Fibroblast of skin of scalp (primary cell): ENCODE results near the gene FITM1.

Source experiments
- DNase-seq: peaks from one replicate; pipeline ENCODE4 v3.0.0-alpha.2; 2013

FITM1 gene

DNA sequence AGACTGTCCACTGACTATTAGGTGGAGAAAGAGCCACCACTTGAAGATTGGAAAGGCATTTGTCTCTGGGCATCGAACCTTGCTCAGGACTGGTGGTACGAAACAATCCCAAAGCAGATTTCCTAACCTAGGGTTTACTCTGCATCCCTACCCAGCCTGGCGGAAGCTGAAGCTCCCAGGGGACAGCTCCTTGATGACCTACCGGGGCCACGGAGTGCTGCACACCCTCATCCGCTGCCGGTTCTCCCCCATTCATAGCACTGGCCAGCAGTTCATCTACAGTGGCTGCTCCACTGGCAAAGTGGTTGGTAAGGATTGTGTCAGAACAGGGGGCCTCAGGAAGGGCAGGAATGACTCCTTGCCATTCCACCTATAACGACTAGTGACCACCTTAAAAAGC, 9.2 kb upstream of the FITM1 start:
- no peak for DNase-seq

DNA sequence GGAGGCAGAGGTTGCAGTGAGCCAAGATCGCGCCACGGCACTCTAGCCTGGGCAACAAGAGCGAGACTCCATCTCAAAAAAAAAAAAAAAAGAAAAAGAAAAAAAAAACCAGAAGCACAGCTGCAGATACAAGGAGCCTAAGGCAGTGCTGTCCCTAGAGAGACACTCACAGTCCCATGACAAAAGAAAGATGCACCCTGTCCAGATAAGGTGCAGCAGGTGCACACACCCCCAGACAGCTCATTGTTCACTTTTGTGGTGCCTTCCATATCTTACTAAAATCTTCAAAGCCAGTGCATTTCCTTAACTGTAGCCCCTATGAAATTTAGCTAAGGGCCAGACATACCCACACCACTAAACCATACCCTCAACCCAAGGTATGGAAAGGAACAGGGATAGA, 8.0 kb upstream of the FITM1 start:
- no peak for DNase-seq

DNA sequence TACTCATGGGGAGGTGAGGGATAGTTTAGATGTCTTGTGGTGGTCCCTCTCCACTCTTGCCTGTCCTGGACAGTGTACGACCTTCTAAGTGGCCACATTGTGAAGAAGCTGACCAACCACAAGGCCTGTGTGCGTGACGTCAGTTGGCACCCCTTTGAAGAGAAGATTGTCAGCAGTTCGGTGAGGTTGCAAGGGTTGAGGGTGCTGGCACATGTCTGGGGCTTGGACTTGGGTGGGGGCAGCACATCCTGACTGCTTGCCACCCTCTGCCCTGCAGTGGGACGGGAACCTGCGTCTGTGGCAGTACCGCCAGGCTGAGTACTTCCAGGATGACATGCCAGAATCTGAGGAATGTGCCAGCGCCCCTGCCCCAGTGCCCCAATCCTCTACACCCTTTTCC, 7.6 kb upstream of the FITM1 start:
- no peak for DNase-seq

DNA sequence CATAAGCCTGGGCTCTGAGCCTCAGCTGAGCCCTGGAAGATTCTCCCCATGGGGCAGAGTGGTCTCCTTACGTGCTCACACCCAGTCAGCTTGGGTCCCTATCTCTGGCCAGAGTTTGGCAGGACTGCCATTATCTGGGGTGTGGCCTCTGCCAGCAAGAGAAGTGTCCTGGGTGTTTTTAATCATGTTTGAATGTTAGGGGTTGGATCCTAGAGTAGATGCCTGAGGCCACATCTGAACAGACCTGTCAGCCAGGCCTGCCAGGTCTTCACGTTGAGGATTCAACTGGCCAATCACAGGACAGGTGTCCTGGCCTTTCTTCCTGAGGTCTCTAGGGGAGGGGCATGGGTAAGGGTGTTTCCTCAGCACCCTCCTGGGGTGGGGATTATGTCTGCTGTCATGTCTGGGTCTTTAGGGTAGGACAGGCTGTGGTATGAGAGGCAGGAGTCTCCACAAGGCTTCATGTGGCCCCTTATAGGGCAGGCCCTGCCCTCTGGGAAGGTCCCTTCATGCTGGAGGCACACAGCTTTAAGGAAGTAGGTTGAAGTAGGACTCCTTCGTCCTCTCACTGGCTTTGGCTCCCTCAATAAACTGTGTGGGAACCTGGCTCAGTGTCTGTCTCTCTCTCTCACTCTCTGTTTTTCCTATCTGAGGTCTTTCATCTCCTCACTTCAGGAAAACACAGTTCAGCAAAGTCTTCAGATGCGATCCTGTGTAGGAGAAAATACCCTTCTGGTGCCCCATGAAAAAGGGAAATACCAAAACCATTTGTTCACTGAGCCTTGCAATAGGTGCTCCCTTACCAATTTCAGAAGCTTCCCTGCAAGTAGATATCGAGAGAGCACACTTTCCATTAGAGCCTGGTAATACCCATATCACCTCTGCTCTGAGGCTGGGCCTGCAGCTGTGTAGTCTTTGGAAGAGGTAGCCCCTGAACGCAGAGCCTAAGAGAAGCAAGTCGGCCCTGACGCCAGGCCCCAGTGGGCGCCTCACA, 6.7 kb upstream of the FITM1 start:
- no peak for DNase-seq

DNA sequence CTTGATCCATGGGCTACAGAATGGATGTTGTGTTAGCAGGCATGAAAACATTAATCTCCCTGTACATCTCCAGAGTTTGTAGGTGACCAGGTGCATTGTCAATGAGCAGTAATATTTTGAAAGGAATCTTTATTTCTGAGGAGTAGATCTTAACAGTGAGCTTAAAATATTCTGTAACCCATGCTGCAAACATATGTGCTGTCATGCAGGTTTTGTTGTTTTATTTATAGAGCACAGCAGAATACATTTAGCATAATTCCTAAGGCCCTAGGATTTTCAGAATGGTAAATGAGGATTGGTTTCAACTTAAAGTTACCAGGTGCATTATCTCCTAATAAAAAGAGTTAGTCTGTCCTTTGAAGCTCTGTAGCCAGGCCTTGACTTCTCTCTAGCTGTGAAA, 3.5 kb upstream of the FITM1 start:
- DNase-seq = no peak

DNA sequence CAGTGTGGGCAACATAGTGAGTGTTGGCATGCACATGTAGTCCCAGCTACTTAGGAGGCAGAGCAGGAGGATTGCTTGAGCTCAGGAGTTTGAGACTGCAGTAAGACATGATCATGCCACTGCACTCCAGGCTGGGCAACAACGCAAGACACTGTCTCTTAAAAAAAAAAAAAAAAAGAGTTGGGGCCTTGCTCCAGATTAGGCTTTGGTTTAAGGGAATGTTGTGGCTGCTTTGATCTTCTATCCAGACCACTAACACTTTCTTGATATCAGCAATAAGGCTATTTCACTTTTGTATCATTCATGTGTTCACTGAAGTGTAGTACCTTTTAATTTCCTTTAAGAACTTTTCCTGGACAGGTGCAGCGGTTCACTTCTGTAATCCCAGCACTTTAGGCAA, 2.8 kb upstream of the FITM1 start:
- DNase-seq = no peak

DNA sequence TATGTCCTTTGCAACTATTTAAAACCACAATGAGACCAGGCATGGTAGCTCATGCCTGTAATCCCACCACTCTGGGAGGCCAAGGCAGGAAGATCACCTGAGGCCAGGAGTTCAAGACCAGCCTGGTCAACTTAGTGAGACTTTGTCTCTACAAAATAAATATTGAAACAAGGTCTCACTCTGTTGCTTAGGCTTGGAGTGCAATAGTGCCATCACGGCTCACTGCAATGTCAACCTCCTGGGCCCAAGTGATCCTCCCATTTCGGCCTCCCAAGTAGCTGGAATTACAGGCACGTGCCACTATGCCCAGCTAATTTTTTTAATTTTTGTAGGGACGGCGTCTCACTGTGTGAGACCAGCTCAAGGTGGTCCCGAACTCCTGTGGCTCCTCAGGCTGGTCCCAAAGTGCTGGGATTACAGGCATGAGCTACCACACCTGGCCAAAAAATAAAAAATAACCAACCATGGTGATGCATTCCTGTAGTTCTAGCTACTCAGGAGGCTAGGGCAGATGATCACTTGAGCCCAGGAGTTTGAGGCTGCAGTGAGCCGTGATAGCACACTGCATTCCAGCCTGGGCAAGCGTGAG, 955 bp upstream of the FITM1 start:
- no peak for DNase-seq

DNA sequence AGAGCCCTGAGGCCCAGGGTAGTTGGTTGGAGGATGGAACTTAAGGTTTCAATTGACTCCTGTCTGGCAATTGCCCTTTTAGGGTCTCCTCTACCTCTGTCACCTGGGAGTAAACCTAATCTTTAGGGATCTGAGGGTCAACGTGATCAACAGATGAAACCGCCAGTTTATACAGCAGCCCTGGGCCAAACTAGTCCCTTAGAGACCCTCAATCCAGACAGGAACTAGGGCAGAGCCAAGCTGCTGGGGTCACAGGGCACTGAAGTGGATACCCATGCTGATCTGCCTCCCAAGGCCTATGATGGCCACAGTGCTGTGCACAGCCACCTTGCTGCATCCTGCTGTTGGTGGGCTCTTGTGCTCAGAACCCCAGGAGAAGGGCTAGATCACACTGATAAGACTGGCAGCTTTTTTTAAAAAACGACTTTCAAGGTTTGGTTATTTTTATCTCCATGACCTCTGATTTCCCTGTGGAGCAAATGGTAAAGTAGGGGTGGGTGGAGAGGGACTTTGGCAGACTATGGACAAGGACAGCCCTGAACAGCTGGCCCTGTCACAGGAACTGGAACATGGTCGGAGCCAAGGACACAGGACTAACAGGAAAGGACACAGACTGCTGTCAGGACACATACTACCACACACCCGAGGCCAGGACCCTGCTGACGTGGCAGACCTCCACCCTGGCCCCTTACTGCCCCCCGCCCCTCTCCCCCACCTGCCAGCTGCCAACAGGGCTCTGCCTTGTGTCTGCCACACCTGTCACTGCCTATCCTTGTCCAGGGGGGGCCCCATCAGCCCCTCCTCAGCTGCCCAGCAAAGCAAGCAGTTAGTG, 474 bp downstream of the FITM1 start:
- DNase-seq = no peak

DNA sequence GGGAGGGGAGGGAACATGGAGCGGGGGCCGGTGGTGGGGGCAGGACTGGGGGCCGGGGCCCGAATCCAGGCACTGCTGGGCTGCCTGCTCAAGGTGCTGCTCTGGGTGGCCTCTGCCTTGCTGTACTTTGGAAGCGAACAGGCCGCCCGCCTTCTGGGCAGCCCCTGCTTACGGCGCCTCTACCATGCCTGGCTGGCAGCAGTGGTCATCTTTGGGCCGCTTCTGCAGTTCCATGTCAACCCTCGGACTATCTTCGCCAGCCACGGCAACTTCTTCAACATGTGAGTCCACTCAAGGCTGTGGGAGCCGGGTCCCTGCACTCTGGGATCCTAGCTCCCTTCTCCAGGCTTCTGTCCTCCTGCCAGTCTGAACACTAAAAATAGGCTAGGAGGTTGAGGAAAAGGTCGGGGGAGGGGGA, 1.1 kb downstream of the FITM1 start:
- no peak for DNase-seq

DNA sequence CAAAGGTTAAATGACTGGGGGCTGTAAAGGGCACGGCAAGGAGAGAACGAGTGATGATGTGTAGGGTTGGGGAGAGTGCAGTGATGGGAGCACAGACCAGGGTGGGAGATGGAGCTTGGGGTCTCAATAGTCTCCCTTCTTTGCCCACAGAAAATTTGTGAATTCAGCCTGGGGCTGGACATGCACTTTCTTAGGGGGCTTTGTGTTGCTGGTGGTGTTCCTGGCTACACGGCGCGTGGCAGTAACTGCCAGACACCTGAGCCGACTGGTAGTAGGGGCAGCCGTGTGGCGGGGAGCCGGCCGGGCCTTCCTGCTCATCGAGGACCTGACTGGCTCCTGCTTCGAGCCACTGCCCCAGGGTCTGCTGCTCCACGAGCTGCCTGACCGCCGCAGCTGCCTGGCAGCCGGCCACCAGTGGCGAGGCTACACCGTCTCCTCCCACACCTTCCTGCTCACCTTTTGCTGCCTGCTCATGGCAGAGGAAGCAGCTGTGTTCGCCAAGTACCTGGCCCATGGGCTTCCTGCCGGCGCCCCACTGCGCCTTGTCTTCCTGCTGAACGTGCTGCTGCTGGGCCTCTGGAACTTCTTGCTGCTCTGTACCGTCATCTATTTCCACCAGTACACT, 1.7 kb downstream of the FITM1 start:
- DNase-seq = no peak

DNA sequence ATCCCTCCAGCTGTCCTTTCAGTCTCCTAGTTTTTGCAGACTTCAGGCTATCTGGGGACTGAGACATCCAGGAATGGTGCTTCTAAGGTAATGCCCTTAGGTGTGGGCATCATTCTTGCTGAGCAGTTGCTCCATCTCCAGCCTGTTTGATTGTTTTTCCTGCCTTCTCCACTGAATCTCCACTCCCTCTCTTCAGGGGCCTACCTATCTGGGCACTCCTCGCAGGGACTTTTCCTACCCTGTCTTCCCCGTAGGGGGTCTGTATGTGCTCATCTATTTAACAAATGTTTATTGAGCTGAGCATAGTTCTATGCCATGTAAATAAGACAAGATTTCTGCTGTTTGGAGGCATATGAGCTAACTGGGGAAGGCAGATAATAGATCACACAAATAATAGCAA, 2.5 kb downstream of the FITM1 start:
- no peak for DNase-seq

DNA sequence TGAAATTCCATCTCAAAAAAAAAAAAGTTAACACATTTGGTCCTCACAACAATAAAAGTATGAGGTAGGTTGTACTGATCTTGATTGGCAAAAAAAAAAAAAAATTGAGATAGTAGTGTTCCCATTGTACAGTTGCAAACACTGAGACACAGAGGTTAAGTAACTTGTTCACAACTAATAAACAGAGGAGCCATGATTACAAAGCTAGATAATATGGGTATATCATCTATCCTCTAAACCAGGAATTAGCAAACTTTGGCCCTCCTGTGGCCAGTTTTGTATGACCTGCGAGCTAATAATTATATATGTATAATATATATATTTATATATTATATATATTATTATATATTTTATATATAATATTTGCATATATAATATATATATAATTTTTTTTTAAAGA, 3.3 kb downstream of the FITM1 start:
- DNase-seq = no peak

DNA sequence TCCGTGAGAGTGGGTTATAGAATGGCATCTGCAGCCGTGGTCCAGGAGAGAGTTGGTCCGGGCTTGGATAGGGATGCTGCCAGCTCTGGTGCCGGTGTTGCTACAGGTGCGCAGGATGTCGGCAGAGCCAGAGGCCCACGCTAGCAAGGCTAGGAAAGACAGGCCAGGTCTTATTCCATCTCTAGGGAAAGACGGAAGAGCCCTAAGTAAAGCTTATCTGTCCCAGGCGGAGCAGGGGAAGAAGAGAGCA, 5.0 kb downstream of the FITM1 start:
- no peak for DNase-seq

DNA sequence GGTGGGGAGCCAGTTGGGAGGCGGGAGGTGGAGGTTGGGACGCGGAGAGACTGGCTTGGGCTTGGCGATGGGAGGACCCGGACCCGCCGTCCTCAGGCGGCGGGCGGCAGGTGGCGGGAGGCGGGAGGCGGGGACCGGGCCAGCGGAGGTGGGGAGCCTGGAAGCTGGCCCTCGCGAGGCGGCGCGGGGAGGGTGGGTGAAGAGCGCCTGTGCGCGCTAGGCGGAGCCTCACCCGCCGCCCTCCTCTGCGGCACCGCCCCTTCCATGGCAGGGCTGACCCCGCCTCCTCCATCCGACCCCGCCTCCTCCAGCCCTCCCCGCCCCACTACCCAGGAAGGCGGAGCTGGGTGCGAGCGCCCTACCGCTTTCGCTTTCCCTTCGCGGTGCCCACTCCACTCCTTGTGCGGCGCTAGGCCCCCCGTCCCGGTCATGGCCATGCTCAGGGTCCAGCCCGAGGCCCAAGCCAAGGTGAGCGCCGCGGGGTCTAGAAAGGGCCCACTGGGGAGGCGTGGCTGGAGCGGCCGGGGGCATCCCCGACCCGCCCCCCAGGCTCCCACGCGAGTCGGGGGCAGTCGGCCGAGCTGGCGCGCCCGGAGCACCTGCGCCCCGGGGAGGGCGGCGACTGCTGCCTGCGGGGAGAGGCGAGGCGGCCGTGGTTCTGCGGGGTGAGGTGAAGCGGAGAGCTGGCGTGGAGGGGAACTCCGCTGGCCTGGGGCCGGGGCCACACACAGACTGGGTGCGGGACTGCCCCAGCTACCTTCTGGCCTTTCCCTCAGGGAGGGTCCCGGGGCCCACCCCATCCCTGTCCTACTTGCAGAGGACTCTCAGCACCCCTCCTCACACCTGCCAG, 5.6 kb downstream of the FITM1 start, which contains the start of gene PSME1:
TSS of gene PSME1 (plus strand) at position 361 of the 850 bp plus-strand sequence. CDS start at position 430, 69 bp downstream.
- peak; percentile 87 for DNase-seq

DNA sequence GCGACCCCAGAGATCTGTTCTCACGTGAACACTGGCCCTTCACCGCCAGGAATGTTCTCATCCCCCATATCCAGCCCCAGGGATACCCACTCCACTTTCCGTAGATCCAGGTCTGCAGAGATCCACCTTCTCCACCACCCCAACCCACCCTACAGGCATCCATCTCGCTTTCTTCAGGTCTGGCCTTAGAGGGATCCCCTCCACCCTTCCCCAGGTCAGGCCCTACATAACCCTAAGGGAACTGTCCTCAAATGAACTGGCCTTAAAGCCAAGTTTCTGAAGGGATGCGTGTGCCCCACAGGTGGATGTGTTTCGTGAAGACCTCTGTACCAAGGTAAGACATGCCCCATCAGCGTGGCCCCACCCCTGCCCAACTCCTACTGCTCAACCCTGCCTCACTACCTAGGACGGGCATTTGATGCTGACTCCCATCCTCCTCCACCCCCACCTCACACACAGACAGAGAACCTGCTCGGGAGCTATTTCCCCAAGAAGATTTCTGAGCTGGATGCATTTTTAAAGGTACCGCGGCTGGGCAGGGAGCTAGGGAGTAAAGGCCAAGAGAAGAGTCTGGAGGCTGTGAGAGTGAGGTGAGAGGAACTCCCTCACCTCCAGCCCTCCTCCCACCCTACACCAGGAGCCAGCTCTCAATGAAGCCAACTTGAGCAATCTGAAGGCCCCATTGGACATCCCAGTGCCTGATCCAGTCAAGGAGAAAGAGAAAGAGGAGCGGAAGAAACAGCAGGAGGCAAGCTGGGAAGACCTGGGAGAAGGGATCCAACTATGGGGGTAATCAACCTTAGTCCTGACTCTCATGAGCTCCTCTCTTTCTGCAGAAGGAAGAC, 6.4 kb downstream of the FITM1 start:
- no peak for DNase-seq

DNA sequence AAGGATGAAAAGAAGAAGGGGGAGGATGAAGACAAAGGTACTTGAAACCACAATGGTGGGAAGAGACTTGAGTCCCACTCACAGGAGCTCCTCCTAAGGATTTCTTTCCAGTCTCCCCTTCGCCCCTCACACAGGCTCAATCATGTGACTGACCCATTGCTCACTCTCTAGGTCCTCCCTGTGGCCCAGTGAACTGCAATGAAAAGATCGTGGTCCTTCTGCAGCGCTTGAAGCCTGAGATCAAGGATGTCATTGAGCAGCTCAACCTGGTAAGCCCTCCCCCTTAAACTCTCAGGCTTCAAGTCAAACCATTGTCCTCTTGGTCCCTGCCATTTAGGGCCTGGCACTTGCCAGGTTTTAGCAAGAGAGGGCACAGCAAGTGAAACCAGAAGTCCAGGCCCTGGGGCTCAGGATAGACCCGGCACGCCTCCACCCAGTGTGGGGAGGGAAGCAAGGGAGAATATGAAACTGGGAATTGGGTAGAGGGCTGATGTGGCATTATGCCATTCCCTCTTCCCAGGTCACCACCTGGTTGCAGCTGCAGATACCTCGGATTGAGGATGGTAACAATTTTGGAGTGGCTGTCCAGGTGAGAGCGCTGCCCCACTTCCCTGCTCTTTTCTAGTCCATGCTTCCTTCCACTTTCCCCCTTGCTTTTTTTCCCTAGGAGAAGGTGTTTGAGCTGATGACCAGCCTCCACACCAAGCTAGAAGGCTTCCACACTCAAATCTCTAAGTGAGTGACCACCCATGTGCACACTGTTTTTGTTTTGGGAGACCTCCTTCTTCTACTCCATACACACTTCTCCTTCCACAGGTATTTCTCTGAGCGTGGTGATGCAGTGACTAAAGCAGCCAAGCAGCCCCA, 7.3 kb downstream of the FITM1 start:
- DNase-seq = no peak

DNA sequence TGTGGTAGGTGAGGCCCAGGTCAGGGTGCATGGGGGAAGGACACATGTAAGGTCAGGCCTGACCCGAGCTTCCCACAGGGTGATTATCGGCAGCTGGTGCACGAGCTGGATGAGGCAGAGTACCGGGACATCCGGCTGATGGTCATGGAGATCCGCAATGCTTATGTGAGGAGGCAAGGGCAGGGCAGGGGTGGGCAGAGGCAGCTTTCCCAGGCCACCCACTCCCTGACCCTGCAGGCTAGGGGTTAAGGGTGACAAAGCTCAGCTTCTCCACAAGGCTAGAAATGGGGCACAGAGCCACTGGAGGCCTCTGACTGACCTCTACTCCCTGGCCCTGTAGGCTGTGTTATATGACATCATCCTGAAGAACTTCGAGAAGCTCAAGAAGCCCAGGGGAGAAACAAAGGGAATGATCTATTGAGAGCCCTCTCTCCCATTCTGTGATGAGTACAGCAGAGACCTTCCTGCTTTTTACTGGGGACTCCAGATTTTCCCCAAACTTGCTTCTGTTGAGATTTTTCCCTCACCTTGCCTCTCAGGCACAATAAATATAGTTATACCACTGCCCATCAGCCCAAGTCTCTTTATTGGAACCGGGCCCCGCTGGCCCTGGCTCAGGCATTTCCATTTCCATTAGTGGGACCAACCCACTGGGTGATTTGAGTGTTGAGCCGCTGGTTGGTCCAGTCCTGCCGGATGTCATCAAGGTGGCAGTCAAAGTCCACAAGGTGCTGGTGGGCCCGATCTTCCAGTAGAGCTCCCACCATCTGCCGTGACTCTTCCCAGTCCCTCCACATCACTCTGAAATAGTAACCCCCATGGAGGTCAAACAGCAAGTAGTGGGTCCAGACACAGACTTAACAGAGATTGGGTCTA, 8.2 kb downstream of the FITM1 start:
- no peak for DNase-seq

DNA sequence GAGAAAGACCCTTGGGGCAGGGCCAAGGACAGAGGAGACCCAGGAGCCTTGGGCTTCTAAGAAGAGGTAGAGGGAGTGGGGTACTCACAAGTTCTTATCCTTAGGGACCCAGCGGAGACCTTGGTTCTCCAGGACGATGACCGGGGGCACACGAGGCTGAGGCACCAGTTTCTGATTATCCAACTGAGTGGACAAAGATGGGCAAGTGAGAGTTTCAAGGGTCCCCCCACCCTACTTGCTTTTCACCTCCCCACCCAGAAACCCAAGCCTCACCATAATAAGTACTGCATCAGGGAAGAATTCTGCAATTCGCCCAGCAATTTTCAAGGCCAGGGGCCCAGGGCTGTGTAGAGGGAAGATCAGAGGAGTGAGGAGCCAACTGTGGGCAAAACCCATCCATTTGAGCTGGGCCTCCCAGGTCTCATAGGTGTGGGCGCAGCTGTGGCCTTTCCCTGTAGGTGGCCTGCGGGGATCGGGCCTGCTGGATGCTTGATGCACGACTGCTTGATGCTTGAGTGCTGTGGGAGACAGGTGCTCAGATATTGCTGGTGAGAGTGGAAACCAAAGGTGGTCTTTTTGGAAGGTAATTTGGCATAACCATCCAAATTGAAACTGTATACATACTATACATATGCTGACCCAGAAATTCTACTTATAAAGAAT, 8.9 kb downstream of the FITM1 start:
- no peak for DNase-seq
